ENCODE data around the gene TMEM200A. TPM values are rescaled to one million over a fixed set of nuclear protein-coding genes. Genes with fewer than 3 reads are reported as not detected.

The TMEM200A gene
- polyA plus RNA-seq, 1 donor, result 49.8 TPM

DNA sequence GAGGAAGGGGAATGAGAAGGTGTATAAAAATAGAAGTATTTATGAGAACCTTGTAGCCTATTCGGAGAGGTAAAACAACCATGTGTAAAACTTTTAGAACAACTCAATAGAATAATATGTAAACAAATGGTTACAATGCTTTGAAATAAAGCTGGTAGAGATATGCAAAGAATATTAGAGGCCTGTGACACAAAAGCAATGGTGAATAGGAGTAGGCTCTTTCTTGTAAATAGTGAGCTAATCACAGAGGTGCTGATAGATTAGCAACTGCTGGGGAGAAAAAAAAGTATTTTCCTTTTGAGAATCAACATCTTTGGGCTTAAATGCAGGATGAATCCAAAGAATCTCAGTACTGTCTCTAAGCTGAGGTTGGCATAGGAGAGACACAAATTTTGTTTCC lies 7.0 kb downstream of the TMEM200A start:
- 91% methylated on average over 1 of the region's 1 CpG for WGBS (ENCODE audit: insufficient coverage, low lambda C conversion rate)
- Histone ChIP-seq H3K4me1 (ENCODE audit: control insufficient read depth, insufficient read depth, low read length) (peaks cover 56% of the 10 kb centered on the region), H3K9me3 (ENCODE audit: control insufficient read depth, low read depth, low read length) (no peaks in the 10 kb centered on the region), H3K27me3 (ENCODE audit: control insufficient read depth, insufficient read depth, low read length) (no peaks in the 10 kb centered on the region), H3K4me3 (ENCODE audit: low read length) (no peak overlapping the region), H3K36me3 (ENCODE audit: control insufficient read depth, insufficient read depth, low read length) (no peaks in the 10 kb centered on the region), H3K27ac (ENCODE audit: low read length) (no peak overlapping the region)
- DNase-seq, result no peak

DNA sequence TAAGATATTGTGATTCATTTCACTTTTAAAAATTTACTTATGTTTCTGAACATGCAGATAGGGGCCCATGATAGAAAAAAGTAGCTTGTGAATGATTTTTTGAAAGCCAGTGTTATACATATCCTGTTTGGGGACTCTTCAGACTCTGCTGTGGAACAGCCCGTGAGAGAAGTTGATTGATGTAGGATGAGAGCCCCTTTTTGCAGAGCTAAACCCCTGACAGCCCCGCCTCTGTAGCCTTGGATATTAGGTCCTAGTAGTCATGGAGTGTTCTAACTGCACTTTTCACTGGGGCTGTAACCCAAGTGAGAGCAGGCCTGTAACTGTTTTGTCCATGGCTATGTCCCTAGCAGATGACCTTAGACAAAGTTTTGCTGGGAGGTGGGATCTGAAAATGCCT lies 8.2 kb downstream of the TMEM200A start:
- peak in 1 of 2 donors; percentile 9 for DNase-seq
- Histone ChIP-seq H3K27me3 (ENCODE audit: control insufficient read depth, insufficient read depth, low read length) (no peaks in the 10 kb centered on the region), H3K27ac (ENCODE audit: low read length) (peak overlapping the region; percentile 56), H3K9me3 (ENCODE audit: control insufficient read depth, low read depth, low read length) (no peaks in the 10 kb centered on the region), H3K36me3 (ENCODE audit: control insufficient read depth, insufficient read depth, low read length) (no peaks in the 10 kb centered on the region), H3K4me1 (ENCODE audit: control insufficient read depth, insufficient read depth, low read length) (peaks cover 58% of the 10 kb centered on the region), H3K4me3 (ENCODE audit: low read length) (no peak overlapping the region)
- no CpG with 5 or more reads among the region's 2 CpGs for WGBS (ENCODE audit: insufficient coverage, low lambda C conversion rate)

- peak overlapping the region; percentile 96 for H3K27ac ChIP-seq (ENCODE audit: low read length)
- H3K9me3 ChIP-seq (ENCODE audit: control insufficient read depth, low read depth, low read length), result no peaks in the 10 kb centered on the region
- peaks cover 41% of the 10 kb centered on the region for H3K4me1 ChIP-seq (ENCODE audit: control insufficient read depth, insufficient read depth, low read length)
- H3K36me3 ChIP-seq (ENCODE audit: control insufficient read depth, insufficient read depth, low read length), result no peaks in the 10 kb centered on the region
- H3K27me3 ChIP-seq (ENCODE audit: control insufficient read depth, insufficient read depth, low read length), result no peaks in the 10 kb centered on the region
- peak in 1 of 2 donors; percentile 67 for DNase-seq
- no CpG with 5 or more reads among the region's 1 CpG for WGBS (ENCODE audit: insufficient coverage, low lambda C conversion rate)
- no peak overlapping the region for H3K4me3 ChIP-seq (ENCODE audit: low read length)
Measured at GRCh38 chr6:130376936-130377335, 11.1 kb downstream of the TMEM200A start.

GRCh38 chr6:130377371-130377770 lies 11.6 kb downstream of the TMEM200A start:
- H3K36me3 ChIP-seq (ENCODE audit: control insufficient read depth, insufficient read depth, low read length), result no peaks in the 10 kb centered on the region
- H3K9me3 ChIP-seq (ENCODE audit: control insufficient read depth, low read depth, low read length), result no peaks in the 10 kb centered on the region
- peaks cover 41% of the 10 kb centered on the region for H3K4me1 ChIP-seq (ENCODE audit: control insufficient read depth, insufficient read depth, low read length)
- H3K27ac ChIP-seq (ENCODE audit: low read length), result peak overlapping the region; percentile 96
- H3K27me3 ChIP-seq (ENCODE audit: control insufficient read depth, insufficient read depth, low read length), result no peaks in the 10 kb centered on the region
- DNase-seq, result peak in 1 of 2 donors; percentile 70
- no peak overlapping the region for H3K4me3 ChIP-seq (ENCODE audit: low read length)

GRCh38 chr6:130377915-130378314 lies 12.1 kb downstream of the TMEM200A start:
- H3K27ac ChIP-seq (ENCODE audit: low read length), result peak overlapping the region; percentile 96
- 20% methylated on average over 1 of the region's 2 CpGs for WGBS (ENCODE audit: insufficient coverage, low lambda C conversion rate)
- no peaks in the 10 kb centered on the region for H3K36me3 ChIP-seq (ENCODE audit: control insufficient read depth, insufficient read depth, low read length)
- no peaks in the 10 kb centered on the region for H3K27me3 ChIP-seq (ENCODE audit: control insufficient read depth, insufficient read depth, low read length)
- DNase-seq, result peak; percentile 96 to 99
- H3K9me3 ChIP-seq (ENCODE audit: control insufficient read depth, low read depth, low read length), result no peaks in the 10 kb centered on the region
- H3K4me1 ChIP-seq (ENCODE audit: control insufficient read depth, insufficient read depth, low read length), result peaks cover 41% of the 10 kb centered on the region
- no peak overlapping the region for H3K4me3 ChIP-seq (ENCODE audit: low read length)

DNA sequence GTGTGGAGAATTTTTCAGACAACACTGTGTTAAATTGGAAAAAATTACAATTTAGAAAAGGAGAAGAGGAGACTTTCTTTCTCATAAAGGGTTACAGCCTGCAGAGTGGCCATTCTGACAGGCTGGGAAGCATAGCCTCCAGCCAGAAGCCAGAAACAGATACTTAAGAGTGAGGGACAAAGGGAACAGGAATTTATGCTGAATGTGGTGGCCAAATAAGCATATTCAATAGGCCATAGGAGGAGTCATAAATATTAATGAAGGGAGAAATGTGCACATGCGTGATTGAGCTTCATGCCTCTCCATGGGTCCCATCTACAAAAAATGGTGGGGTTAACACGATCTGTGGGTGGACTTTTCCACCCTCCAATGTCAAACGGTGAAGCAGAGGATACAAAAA lies 13.4 kb downstream of the TMEM200A start:
- Histone ChIP-seq H3K4me1 (ENCODE audit: control insufficient read depth, insufficient read depth, low read length) (peaks cover 38% of the 10 kb centered on the region), H3K36me3 (ENCODE audit: control insufficient read depth, insufficient read depth, low read length) (no peaks in the 10 kb centered on the region), H3K4me3 (ENCODE audit: low read length) (no peak overlapping the region), H3K27ac (ENCODE audit: low read length) (no peak overlapping the region), H3K9me3 (ENCODE audit: control insufficient read depth, low read depth, low read length) (no peaks in the 10 kb centered on the region), H3K27me3 (ENCODE audit: control insufficient read depth, insufficient read depth, low read length) (no peaks in the 10 kb centered on the region)
- no peak for DNase-seq
- WGBS (ENCODE audit: insufficient coverage, low lambda C conversion rate), result no CpG with 5 or more reads among the region's 3 CpGs

GRCh38 chr6:130381012-130381411 lies 15.2 kb downstream of the TMEM200A start:
- Histone ChIP-seq H3K36me3 (ENCODE audit: control insufficient read depth, insufficient read depth, low read length) (no peaks in the 10 kb centered on the region), H3K9me3 (ENCODE audit: control insufficient read depth, low read depth, low read length) (no peaks in the 10 kb centered on the region), H3K4me3 (ENCODE audit: low read length) (no peak overlapping the region), H3K27ac (ENCODE audit: low read length) (no peak overlapping the region), H3K4me1 (ENCODE audit: control insufficient read depth, insufficient read depth, low read length) (peaks cover 27% of the 10 kb centered on the region), H3K27me3 (ENCODE audit: control insufficient read depth, insufficient read depth, low read length) (no peaks in the 10 kb centered on the region)
- DNase-seq, result no peak

DNA sequence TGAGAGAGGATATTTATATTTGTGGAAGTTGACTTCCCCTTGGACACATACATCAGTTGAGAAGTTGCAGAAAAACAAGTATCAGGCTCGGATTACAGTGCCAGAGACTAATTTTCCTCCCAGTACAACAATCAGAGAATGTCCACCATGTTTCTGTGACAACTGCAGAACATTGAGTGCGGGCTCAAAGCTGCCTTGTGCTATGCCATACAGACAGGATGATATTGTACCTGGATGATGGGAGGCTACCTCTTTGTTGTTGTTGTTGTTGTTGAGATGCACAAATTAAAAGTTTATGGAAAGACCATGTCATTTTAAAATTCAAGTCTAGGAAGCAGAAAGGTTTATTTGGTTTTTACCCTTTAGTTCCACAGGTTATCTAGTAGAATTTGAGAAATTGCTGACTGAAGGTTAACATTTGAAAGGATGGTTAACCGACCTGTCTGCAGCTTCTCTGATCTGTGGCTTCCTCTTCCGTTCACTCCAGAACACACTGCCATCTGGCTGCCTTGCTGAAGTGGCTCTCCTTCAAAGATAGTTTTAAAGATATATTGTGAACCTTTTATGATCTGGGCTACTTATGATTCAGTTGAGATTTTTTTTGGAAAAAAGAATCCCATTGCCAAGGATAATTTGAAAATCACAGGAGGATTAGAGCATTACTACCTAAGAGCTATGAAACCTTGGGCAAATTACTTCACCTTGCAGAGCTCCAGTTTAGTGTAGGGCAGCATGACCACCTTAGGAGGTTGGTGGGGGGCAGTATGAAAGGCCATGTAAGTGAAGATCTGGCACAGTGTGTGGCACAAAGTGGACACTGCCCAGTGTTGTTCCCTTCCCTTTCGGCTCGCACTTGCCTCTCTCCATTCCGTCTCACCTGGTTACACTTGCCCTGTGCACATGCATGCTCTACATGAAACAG lies 15.9 kb downstream of the TMEM200A start:
- H3K36me3 ChIP-seq (ENCODE audit: control insufficient read depth, insufficient read depth, low read length), result peaks cover 2% of the 10 kb centered on the region
- peak in 1 of 2 donors; percentile 49 for DNase-seq
- H3K4me1 ChIP-seq (ENCODE audit: control insufficient read depth, insufficient read depth, low read length), result peaks cover 23% of the 10 kb centered on the region
- H3K27me3 ChIP-seq (ENCODE audit: control insufficient read depth, insufficient read depth, low read length), result no peaks in the 10 kb centered on the region
- H3K27ac ChIP-seq (ENCODE audit: low read length), result no peak overlapping the region
- H3K9me3 ChIP-seq (ENCODE audit: control insufficient read depth, low read depth, low read length), result no peaks in the 10 kb centered on the region
- H3K4me3 ChIP-seq (ENCODE audit: low read length), result no peak overlapping the region
- 100% methylated on average over 1 of the region's 7 CpGs for WGBS (ENCODE audit: insufficient coverage, low lambda C conversion rate)

DNA sequence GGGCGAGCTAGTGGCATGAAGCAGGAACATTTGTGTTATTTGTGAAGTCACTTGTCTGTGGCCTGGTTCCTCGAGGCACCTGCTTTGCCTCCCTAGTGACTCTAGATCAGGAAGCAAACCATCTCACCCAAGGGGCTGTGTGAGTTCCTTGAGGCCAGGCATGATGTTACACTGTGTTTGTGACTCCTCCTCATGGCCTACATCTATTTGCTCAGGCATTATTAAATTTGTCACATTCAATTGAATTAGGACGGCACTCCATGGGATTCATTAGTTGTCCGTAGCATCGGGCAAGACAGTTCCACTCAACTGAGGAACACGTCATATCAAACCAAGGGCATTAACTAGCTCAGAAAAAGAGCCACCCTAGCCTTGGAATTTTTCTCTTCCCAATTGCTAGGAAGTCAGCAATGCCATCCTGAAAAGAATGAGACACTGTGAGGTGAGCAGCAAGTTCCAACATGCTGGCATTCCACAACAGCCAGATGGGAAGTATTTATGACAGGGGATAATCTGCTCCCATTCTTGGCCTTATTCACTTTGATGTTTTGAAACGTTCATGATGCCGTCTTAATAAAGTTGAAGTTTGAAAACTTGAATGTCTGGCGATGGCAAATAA lies 17.2 kb downstream of the TMEM200A start:
- Histone ChIP-seq H3K36me3 (ENCODE audit: control insufficient read depth, insufficient read depth, low read length) (peaks cover 2% of the 10 kb centered on the region), H3K9me3 (ENCODE audit: control insufficient read depth, low read depth, low read length) (no peaks in the 10 kb centered on the region), H3K27ac (ENCODE audit: low read length) (no peak overlapping the region), H3K4me3 (ENCODE audit: low read length) (no peak overlapping the region), H3K27me3 (ENCODE audit: control insufficient read depth, insufficient read depth, low read length) (no peaks in the 10 kb centered on the region), H3K4me1 (ENCODE audit: control insufficient read depth, insufficient read depth, low read length) (peaks cover 14% of the 10 kb centered on the region)
- peak in 1 of 2 donors; percentile 10 for DNase-seq
- WGBS (ENCODE audit: insufficient coverage, low lambda C conversion rate), result 67% methylated on average over 3 of the region's 9 CpGs

DNA sequence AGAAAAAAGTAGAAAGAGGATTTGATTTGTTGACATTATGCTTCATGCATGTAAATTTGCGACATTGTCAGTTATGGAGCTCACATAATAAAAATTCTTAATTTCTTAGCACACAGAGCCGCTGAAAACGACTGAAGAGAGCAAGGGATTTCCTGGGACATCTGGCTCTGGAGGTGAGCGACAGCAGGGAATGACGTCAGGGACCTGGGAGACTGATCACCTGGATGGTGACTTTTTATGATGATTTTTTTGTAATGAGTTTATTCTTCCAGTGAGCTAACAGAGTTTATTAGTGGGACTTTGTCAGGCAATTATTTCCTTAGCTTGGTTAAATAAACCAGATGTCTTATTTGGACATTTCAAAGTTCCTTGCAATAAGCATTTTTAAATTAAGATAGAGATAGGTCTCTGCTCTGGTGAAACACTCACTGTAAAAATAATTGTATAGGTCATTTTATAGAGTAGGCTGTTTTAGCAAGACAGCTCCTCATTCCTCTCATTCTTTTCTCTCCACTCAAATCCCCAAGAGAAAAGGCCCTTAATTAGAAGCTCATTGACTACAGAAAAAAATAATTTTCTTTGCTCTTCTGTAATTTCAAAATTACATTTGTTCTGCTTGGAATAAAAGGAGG lies 19.4 kb downstream of the TMEM200A start:
- no peak overlapping the region for H3K27ac ChIP-seq (ENCODE audit: low read length)
- no peaks in the 10 kb centered on the region for H3K9me3 ChIP-seq (ENCODE audit: control insufficient read depth, low read depth, low read length)
- H3K4me1 ChIP-seq (ENCODE audit: control insufficient read depth, insufficient read depth, low read length), result no peaks in the 10 kb centered on the region
- no peaks in the 10 kb centered on the region for H3K27me3 ChIP-seq (ENCODE audit: control insufficient read depth, insufficient read depth, low read length)
- 44% methylated on average over 3 of the region's 5 CpGs for WGBS (ENCODE audit: insufficient coverage, low lambda C conversion rate)
- peak; percentile 56 to 78 for DNase-seq
- peaks cover 2% of the 10 kb centered on the region for H3K36me3 ChIP-seq (ENCODE audit: control insufficient read depth, insufficient read depth, low read length)
- no peak overlapping the region for H3K4me3 ChIP-seq (ENCODE audit: low read length)
